A549 (cell line): ENCODE data around the gene EML5. TPM values are rescaled to one million over a fixed set of nuclear protein-coding genes. Genes with fewer than 3 reads are reported as not detected.

Experiments
- ATAC-seq, 2 experiments: fragments of 200-7000 bp in 1 of 2; fragments of >200 bp in 1 of 2; cut with Nextera tagmentation in 1 of 2; cut with Tn5 transposase in 1 of 2; 3 replicates each; pipeline versions ENCODE4 v1.8.0 to v1.9.1; 2018 to 2020; ENCODE audit warnings: mild to moderate bottlenecking in 1 of 2, moderate library complexity in 1 of 2
- CTCF ChIA-PET: fragments of 300-600 bp; sonication (Branson Sonifier 250); formaldehyde crosslinking; extraction: SDS; loops from one replicate; lab custom pipeline; 2021; ENCODE audit warnings: antibody characterized with exemption, inconsistent platforms; lab: Yijun Ruan, JAX
- POLR2A ChIA-PET: fragments of 350-600 bp; formaldehyde crosslinking; extraction: SDS; loops from one replicate; lab custom pipeline; 2021; ENCODE audit warnings: antibody characterized with exemption, inconsistent platforms; lab: Yijun Ruan, JAX
- DNase-seq, 2 experiments: peaks; one replicate each; pipeline versions ENCODE4 v3.0.0 to v3.0.0-alpha.2; 2011 to 2016; ENCODE audit warnings: low read depth in 1 of 2, low spot score in 1 of 2
- FAIRE-seq: peaks from 2 replicates; lab custom pipeline; 2011; peaks lifted over from hg19 to GRCh38; lab: Jason Lieb, UNC
- H3K27ac ChIP-seq, 2 experiments: fragments of >200 bp; sonication (Bioruptor Twin); formaldehyde crosslinking; 3 replicates each; pipeline ENCODE4 v1.5.1; 2016 to 2017
- H3K4me1 ChIP-seq: fragments of >200 bp; sonication (Bioruptor Twin); formaldehyde crosslinking; 3 replicates; pipeline ENCODE4 v1.6.1; 2016
- H3K4me2 ChIP-seq: fragments of >200 bp; sonication (Bioruptor Twin); formaldehyde crosslinking; 3 replicates; pipeline ENCODE4 v1.6.1; 2016
- H3K4me3 ChIP-seq: fragments of >200 bp; sonication (Bioruptor Twin); formaldehyde crosslinking; 3 replicates; pipeline ENCODE4 v1.5.1; 2016
- H3K9me3 ChIP-seq: fragments of >200 bp; sonication (Bioruptor Twin); formaldehyde crosslinking; 3 replicates; pipeline ENCODE4 v1.6.1; 2016
- BHLHE40 ChIP-seq: IDR thresholded peaks from 2 replicates; pipeline ENCODE4 v1.6.1; 2012; ENCODE audit warnings: low read depth, low read length, inconsistent platforms
- CBX2 ChIP-seq: fragments of 200-600 bp; sonication (generic); IDR thresholded peaks from 2 replicates; pipeline ENCODE4 v1.6.1; 2016; ENCODE audit warnings: low read depth, mild to moderate bottlenecking, borderline replicate concordance
- CBX8 ChIP-seq: fragments of 200-600 bp; sonication (generic); IDR thresholded peaks from 2 replicates; pipeline ENCODE4 v1.6.1; 2016
- CHD4 ChIP-seq: fragments of 200-600 bp; sonication (generic); IDR thresholded peaks from 2 replicates; pipeline ENCODE4 v1.6.1; 2016; ENCODE audit warnings: antibody characterized with exemption, mild to moderate bottlenecking, borderline replicate concordance
- EHF ChIP-seq: fragments of 250-450 bp; sonication (Bioruptor Pico); IDR thresholded peaks from 2 replicates; pipeline ENCODE4 v1.5.0; 2020; ENCODE audit warnings: mild to moderate bottlenecking
- EHMT2 ChIP-seq: fragments of 200-600 bp; sonication (generic); IDR thresholded peaks from 2 replicates; pipeline ENCODE4 v1.6.1; 2016; ENCODE audit warnings: antibody characterized with exemption, low read depth, mild to moderate bottlenecking, moderate library complexity
- FOSB ChIP-seq: fragments of 250-450 bp; sonication (Bioruptor Pico); IDR thresholded peaks from 2 replicates; pipeline ENCODE4 v1.5.0; 2020; ENCODE audit warnings: mild to moderate bottlenecking, moderate library complexity
- FOSL2 ChIP-seq, 2 experiments: fragments of 450-650 bp in 1 of 2; fragments of >200 bp in 1 of 2; sonication (Bioruptor Twin) in 1 of 2; formaldehyde crosslinking; IDR thresholded peaks; 2 replicates each; pipeline versions ENCODE4 v1.5.0 to v1.6.1; 2016 to 2020; ENCODE audit warnings: mild to moderate bottlenecking in 1 of 2, moderate library complexity in 1 of 2
- HDAC2 ChIP-seq: fragments of 200-600 bp; sonication (generic); IDR thresholded peaks from 2 replicates; pipeline ENCODE4 v1.6.1; 2016
- JUN ChIP-seq, 2 experiments: fragments of >200 bp; sonication (Bioruptor Twin); formaldehyde crosslinking; IDR thresholded peaks; 2 replicates in 1 of 2; 3 replicates in 1 of 2; pipeline ENCODE4 v1.6.1; 2016 to 2017
- KDM1A ChIP-seq: fragments of 200-600 bp; sonication (generic); IDR thresholded peaks from 2 replicates; pipeline ENCODE4 v1.6.1; 2016; ENCODE audit warnings: low read depth, mild to moderate bottlenecking
- KDM5A ChIP-seq: fragments of 200-600 bp; sonication (generic); IDR thresholded peaks from 2 replicates; pipeline ENCODE4 v1.6.1; 2016; ENCODE audit warnings: antibody characterized with exemption, mild to moderate bottlenecking
- MAFK ChIP-seq: fragments of 450-650 bp; IDR thresholded peaks from 2 replicates; pipeline ENCODE4 v1.6.1; 2014; ENCODE audit not compliant: partially characterized antibody
- MAZ ChIP-seq: fragments of 150-350 bp; IDR thresholded peaks from 2 replicates; pipeline ENCODE4 v1.6.1; 2014; ENCODE audit warnings: antibody characterized with exemption, low read depth, low read length, borderline replicate concordance
- MYC ChIP-seq: IDR thresholded peaks from 2 replicates; pipeline ENCODE4 v1.6.1; 2012; ENCODE audit warnings: mild to moderate bottlenecking, inconsistent platforms, low read length, improper control_type of control experiment, borderline replicate concordance
- NFE2L2 ChIP-seq: fragments of 150-350 bp; conservative IDR thresholded peaks from 2 replicates; pipeline ENCODE4 v1.6.1; 2014; ENCODE audit warnings: low read length
- NPAS2 ChIP-seq: fragments of 250-450 bp; sonication (Bioruptor Pico); IDR thresholded peaks from 2 replicates; pipeline ENCODE4 v1.8.0; 2022; ENCODE audit warnings: mild to moderate bottlenecking, moderate library complexity, borderline replicate concordance
- PHF8 ChIP-seq: fragments of 200-600 bp; sonication (generic); IDR thresholded peaks from 2 replicates; pipeline ENCODE4 v1.6.1; 2016; ENCODE audit warnings: low read depth, mild to moderate bottlenecking, antibody characterized with exemption, moderate library complexity, borderline replicate concordance
- POLR2A ChIP-seq: IDR thresholded peaks from 2 replicates; pipeline ENCODE4 v1.6.1; 2012; ENCODE audit warnings: mild to moderate bottlenecking, low read length
- POLR2AphosphoS2 ChIP-seq: conservative IDR thresholded peaks from 2 replicates; pipeline ENCODE4 v1.6.1; 2012; ENCODE audit warnings: low read length, improper control_type of control experiment, inconsistent platforms
- RFX5 ChIP-seq: fragments of 450-650 bp; IDR thresholded peaks from 2 replicates; pipeline ENCODE4 v1.7.1; 2014; ENCODE audit warnings: antibody characterized with exemption, mild to moderate bottlenecking, moderate library complexity
- SMC3 ChIP-seq: fragments of >200 bp; sonication (Bioruptor Twin); formaldehyde crosslinking; IDR thresholded peaks from 3 replicates; pipeline ENCODE4 v1.6.1; 2018; ENCODE audit warnings: inconsistent platforms
- TP53 ChIP-seq: fragments of 250-450 bp; sonication (Bioruptor Pico); IDR thresholded peaks from 2 replicates; pipeline ENCODE4 v1.5.0; 2021; ENCODE audit warnings: mild to moderate bottlenecking, moderate library complexity
- ZC3H11A ChIP-seq: fragments of 450-650 bp; IDR thresholded peaks from 2 replicates; pipeline ENCODE4 v1.6.1; 2014; ENCODE audit warnings: antibody characterized with exemption, mild to moderate bottlenecking
- ZFP36 ChIP-seq: fragments of 450-650 bp; IDR thresholded peaks from 2 replicates; pipeline ENCODE4 v1.6.1; 2014; ENCODE audit warnings: borderline replicate concordance; ENCODE audit not compliant: partially characterized antibody
- ZSCAN20 ChIP-seq: fragments of 250-450 bp; sonication (Bioruptor Pico); IDR thresholded peaks from 2 replicates; pipeline ENCODE4 v1.8.0; 2022; ENCODE audit warnings: mild to moderate bottlenecking, moderate library complexity
- WGBS: methylation state at CpG from one replicate; pipeline ENCODE4 v1.1.6; 2017; ENCODE audit errors: missing lambda C conversion rate; 5-methylcytosine and 5-hydroxymethylcytosine counted together
- polyA plus RNA-seq, 4 experiments: library from polyadenylated mRNA; depleted of rRNA in 3 of 4; stranded (reverse); fragments of >200 nt; fragmentation: RNase III in 1 of 4; extraction: RNeasy Plus Mini Kit Qiagen cat#74134 plus additional on column Dnase treatment in 1 of 4; gene quantifications; 2 replicates in 3 of 4; 3 replicates in 1 of 4; pipeline ENCODE4 v1.2.3, GENCODE V29; 2011 to 2017
- TF ChIP-seq, protein P1 (sequence below): fragments of >200 bp; sonication (Bioruptor Twin); formaldehyde crosslinking; IDR thresholded peaks from 2 replicates; pipeline ENCODE4 v1.6.1; 2016
- TF ChIP-seq, protein P2 (sequence below): fragments of >200 bp; sonication (Bioruptor Twin); formaldehyde crosslinking; IDR thresholded peaks from 3 replicates; pipeline ENCODE4 v1.5.1; 2016
- TF ChIP-seq, protein P3 (sequence below): fragments of 200-600 bp; sonication (generic); IDR thresholded peaks from 2 replicates; pipeline ENCODE4 v1.6.1; 2016; ENCODE audit warnings: antibody characterized with exemption, mild to moderate bottlenecking, moderate library complexity
- TF ChIP-seq, protein P4 (sequence below): fragments of 250-450 bp; sonication (Bioruptor Pico); IDR thresholded peaks from 2 replicates; pipeline ENCODE4 v1.5.0; 2020; ENCODE audit warnings: low read depth, mild to moderate bottlenecking, moderate library complexity
- TF ChIP-seq, protein P5 (sequence below): IDR thresholded peaks from 2 replicates; pipeline ENCODE4 v1.6.1; 2012

EML5 gene
- polyA plus RNA-seq, 2 of the 4 experiments (the other 2 are of a cell fraction): 0.44 to 0.62 TPM

DNA sequence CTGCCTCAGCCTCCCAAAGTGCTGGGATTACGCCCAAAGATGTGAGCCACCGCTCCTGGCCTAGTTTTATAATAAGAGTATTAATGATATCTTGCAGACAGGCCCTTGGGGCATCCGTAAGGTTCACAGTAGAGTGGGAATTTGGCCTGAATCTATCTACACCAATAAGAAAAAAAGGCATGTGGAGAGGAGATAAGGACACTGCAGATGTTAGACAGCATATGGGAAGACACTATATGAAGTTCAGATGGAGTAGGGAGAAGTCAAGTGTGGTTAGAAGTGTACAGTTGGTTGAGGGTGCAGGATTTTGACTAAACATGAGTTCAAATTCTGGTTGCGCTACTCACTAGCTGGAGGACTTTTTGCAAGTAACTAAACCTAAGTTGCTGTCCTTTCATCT is 23.2 kb upstream of the EML5 start (continued):
- TF ChIP-seq RFX5 (no peak), SMC3 (no peak), MAZ (no peak), NFE2L2 (no peak)
- TF ChIP-seq, protein P1, sequence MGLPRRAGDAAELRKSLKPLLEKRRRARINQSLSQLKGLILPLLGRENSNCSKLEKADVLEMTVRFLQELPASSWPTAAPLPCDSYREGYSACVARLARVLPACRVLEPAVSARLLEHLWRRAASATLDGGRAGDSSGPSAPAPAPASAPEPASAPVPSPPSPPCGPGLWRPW: no peak

DNA sequence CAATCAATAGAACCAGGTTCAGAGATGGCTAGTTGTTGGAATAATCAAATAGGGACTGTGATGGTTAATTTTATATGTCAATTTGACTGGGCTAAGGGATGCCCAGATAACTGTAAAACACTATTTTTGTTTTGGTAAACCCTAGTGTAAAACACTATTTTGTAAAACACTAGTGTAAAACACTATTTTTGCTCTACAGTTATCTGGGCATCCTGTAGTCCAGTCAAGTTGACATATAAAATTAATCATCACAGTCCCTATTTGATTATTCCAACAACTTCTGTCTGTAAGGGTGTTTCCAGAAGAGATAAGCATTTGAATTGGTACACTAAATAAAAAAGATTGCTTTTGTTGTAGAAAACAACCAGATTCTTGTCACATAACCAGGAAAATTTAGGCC is 15.6 kb upstream of the EML5 start:
- DNase-seq: no peak
- POLR2A ChIA-PET: no interaction called here

DNA sequence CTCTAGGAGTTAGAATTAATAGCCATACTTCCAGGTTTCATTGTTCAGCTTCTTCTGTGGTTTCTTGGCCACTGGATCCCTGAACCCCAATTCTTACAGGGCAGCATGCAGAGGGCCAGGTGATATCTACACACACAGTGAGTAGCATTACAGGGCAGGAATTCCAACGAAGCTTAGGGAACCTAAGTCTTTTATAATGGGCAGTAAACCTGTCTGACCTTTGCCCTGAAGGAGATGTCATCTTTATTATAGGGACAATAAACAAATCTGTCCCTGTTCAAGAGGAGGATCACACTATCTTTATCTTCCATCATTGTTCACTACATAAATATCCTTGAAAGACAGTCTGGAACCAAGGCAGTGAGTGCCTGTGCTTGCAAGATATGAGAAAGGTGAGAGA is 11.7 kb upstream of the EML5 start:
- ChIA-PET POLR2A (no interaction called here), CTCF (interaction anchor here (0.6 kb wide), 1 partner anchor 77 kb away, joined by 3 read pairs; no protein-coding TSS in a partner anchor)
- peaks cover 3% of the 10 kb centered on the region; the same call in 1 of the 3 replicates for H3K9me3 ChIP-seq
- ATAC-seq: no peak
- H3K4me2 ChIP-seq: no peak overlapping the region
- no peak for DNase-seq
- no peak for FAIRE-seq
- no peak overlapping the region for H3K4me3 ChIP-seq
- TF ChIP-seq MYC: no peak
- TF ChIP-seq TP53 (CRISPR knock-in tag): no peak
- TF ChIP-seq NPAS2 (CRISPR knock-in tag): no peak
- TF ChIP-seq ZSCAN20 (CRISPR knock-in tag): no peak
- TF ChIP-seq EHMT2: no peak
- TF ChIP-seq, protein P2, sequence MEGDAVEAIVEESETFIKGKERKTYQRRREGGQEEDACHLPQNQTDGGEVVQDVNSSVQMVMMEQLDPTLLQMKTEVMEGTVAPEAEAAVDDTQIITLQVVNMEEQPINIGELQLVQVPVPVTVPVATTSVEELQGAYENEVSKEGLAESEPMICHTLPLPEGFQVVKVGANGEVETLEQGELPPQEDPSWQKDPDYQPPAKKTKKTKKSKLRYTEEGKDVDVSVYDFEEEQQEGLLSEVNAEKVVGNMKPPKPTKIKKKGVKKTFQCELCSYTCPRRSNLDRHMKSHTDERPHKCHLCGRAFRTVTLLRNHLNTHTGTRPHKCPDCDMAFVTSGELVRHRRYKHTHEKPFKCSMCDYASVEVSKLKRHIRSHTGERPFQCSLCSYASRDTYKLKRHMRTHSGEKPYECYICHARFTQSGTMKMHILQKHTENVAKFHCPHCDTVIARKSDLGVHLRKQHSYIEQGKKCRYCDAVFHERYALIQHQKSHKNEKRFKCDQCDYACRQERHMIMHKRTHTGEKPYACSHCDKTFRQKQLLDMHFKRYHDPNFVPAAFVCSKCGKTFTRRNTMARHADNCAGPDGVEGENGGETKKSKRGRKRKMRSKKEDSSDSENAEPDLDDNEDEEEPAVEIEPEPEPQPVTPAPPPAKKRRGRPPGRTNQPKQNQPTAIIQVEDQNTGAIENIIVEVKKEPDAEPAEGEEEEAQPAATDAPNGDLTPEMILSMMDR: no peak
- TF ChIP-seq SMC3: no peak
- no peak for TF ChIP-seq FOSB (CRISPR knock-in tag)
- no peak for TF ChIP-seq PHF8
- TF ChIP-seq, protein P3, sequence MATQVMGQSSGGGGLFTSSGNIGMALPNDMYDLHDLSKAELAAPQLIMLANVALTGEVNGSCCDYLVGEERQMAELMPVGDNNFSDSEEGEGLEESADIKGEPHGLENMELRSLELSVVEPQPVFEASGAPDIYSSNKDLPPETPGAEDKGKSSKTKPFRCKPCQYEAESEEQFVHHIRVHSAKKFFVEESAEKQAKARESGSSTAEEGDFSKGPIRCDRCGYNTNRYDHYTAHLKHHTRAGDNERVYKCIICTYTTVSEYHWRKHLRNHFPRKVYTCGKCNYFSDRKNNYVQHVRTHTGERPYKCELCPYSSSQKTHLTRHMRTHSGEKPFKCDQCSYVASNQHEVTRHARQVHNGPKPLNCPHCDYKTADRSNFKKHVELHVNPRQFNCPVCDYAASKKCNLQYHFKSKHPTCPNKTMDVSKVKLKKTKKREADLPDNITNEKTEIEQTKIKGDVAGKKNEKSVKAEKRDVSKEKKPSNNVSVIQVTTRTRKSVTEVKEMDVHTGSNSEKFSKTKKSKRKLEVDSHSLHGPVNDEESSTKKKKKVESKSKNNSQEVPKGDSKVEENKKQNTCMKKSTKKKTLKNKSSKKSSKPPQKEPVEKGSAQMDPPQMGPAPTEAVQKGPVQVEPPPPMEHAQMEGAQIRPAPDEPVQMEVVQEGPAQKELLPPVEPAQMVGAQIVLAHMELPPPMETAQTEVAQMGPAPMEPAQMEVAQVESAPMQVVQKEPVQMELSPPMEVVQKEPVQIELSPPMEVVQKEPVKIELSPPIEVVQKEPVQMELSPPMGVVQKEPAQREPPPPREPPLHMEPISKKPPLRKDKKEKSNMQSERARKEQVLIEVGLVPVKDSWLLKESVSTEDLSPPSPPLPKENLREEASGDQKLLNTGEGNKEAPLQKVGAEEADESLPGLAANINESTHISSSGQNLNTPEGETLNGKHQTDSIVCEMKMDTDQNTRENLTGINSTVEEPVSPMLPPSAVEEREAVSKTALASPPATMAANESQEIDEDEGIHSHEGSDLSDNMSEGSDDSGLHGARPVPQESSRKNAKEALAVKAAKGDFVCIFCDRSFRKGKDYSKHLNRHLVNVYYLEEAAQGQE: no peak
- TF ChIP-seq EHF (CRISPR knock-in tag): no peak
- TF ChIP-seq KDM5A: no peak
- no peak for TF ChIP-seq POLR2A
- TF ChIP-seq ZC3H11A: no peak
- TF ChIP-seq RFX5: no peak
- TF ChIP-seq MAFK: no peak
- no peaks in the 10 kb centered on the region for H3K4me1 ChIP-seq
- 7% methylated on average over 1 of the region's 1 CpG for WGBS
- no peak overlapping the region for H3K27ac ChIP-seq

More for the DNA sequence above, 15.6 kb upstream of the EML5 start:
- H3K9me3 ChIP-seq: peaks cover 7% of the 10 kb centered on the region; the same call in 1 of the 3 replicates
- H3K27ac ChIP-seq: no peak overlapping the region
- ATAC-seq (no peak), FAIRE-seq (no peak)
- CTCF ChIA-PET: no interaction called here
- no peak overlapping the region for H3K4me2 ChIP-seq
- no peak for TF ChIP-seq KDM1A
- TF ChIP-seq, protein P4, sequence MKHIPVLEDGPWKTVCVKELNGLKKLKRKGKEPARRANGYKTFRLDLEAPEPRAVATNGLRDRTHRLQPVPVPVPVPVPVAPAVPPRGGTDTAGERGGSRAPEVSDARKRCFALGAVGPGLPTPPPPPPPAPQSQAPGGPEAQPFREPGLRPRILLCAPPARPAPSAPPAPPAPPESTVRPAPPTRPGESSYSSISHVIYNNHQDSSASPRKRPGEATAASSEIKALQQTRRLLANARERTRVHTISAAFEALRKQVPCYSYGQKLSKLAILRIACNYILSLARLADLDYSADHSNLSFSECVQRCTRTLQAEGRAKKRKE (CRISPR knock-in tag): no peak
- TF ChIP-seq, protein P5, sequence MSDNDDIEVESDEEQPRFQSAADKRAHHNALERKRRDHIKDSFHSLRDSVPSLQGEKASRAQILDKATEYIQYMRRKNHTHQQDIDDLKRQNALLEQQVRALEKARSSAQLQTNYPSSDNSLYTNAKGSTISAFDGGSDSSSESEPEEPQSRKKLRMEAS: no peak
- TF ChIP-seq, protein P1: no peak
- TF ChIP-seq POLR2A: no peak
- no peak for TF ChIP-seq CBX8
- TF ChIP-seq HDAC2: no peak
- no peak for TF ChIP-seq CBX2
- no peak for TF ChIP-seq FOSL2 (IDR thresholded peaks at IDR 0.05)
- no peak for TF ChIP-seq FOSL2 (CRISPR knock-in tag; IDR thresholded peaks at IDR 0.05)
- no peak for TF ChIP-seq BHLHE40
- TF ChIP-seq CHD4: no peak
- no peak for TF ChIP-seq NPAS2 (CRISPR knock-in tag)
- no peak for TF ChIP-seq JUN (IDR thresholded peaks at IDR 0.05)
- no peak for TF ChIP-seq ZFP36
- no peak for TF ChIP-seq POLR2AphosphoS2
- H3K4me3 ChIP-seq: no peak overlapping the region
- H3K4me1 ChIP-seq: no peaks in the 10 kb centered on the region
